ENCODE results near the gene DYRK1A. TPM values are rescaled to one million over a fixed set of nuclear protein-coding genes. Genes with fewer than 3 reads are reported as not detected.

The DYRK1A gene
- total RNA-seq, 2 donors from 2014 or later, result 53.0 to 68.3 TPM

DNA sequence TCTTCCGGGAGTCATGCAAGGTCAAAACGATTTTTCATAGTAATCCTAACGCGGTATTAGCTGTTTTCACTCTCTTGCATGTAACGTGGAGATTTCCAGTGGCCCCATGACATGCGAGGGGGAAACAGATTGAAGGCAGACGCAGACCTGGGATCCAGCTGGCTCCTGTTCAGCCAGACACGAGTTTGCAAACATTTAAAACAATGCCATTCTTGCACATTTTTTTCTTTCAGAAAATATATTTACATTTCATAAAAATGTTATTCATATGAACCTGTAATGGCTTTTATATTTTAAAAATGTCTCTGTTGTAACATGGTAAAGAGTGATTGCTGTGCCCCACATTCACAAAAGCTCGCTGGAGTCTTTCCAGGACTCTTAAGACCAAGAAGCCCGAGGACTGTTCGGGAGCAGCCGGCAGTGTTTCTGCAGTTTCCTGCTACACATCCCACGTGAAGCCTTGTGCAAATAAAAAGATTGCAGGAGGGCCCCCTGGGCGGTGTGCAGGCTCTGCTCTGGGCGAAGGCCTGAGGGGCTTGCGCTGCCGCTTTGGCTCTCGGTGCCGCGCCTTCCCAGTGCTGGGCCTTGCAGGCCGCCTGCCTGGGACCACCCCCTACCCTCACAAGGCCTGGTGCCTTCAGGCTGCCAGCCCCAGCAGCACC is 184.9 kb downstream of the DYRK1A start:
- no peak for DNase-seq
- peak in 1 of 2 donors; percentile 16 for ATAC-seq
- intact Hi-C loops (cut with DNase I), result no loop called here

DNA sequence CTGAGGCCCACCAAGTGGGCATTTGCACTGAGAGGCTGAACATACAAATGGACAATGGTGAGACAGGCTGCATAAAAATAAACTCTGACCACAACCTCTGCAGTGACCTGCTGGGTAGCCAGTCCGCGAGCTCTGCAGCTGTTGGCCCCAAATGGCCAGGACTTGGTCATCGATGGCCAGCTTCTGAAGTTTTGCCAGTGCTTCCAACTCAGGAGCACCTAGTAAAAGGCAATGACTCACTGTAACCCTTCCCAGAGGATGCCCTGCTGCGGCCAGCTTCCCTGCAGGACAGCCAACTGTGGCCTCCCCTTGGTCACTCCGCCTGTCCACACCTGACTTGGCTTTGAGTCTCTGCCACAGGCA is 185.4 kb downstream of the DYRK1A start:
- ATAC-seq, result peak; percentile 31 to 51
- intact Hi-C loops (cut with DNase I), result no loop called here
- DNase-seq, result no peak

DNA sequence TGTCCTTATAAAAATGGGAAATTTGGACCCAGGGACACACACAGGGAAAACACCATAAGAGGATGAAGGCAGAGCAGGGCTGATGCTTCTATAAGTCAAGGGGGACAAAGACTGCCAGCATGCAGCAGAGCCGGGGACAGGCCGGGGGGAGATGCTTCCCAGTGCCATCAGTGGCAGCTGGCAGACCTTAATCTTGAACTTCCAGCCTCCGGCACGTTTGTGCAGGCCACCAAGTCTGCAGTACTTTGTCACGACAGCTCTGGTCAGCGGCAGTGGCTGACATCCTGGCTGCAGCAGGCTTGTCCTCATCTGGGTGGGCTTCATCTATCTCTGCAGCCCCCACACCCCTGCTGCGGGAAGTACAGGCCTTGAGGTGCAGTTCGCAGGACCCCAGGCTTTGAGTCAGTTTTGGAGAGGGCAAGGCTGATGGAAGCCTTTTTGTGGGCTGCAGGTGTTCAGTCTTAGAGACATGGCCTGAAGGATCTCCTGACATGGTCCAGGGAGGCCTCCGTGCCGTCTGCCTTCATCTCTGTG is 186.0 kb downstream of the DYRK1A start:
- intact Hi-C loops (cut with DNase I), result no loop called here
- no peak for ATAC-seq

DNA sequence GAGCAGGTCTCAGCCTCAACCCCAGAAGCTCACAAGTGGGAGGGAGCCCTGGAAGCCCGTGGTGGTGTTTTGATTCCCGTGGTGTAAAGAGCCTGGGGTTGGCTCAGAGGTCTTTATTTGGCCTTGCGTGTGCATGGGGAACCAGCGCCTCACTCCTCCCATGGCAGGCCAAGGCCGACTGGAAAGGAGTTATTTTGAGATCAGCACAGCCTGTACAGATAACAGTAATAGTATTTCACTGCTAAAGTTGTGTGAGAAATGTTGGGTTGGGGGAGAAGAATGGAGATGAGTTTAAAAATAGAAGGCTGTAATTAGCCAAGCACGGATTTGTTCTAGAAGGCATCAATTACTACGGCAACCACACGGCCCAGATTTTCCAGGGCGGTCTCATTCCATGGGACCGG is 186.5 kb downstream of the DYRK1A start:
- intact Hi-C loops (cut with DNase I), result no loop called here
- ATAC-seq, result peak; percentile 71 to 80
- DNase-seq, result peak; percentile 56

More for the DNA sequence above, 186.0 kb downstream of the DYRK1A start:
- no peak for DNase-seq

DNA sequence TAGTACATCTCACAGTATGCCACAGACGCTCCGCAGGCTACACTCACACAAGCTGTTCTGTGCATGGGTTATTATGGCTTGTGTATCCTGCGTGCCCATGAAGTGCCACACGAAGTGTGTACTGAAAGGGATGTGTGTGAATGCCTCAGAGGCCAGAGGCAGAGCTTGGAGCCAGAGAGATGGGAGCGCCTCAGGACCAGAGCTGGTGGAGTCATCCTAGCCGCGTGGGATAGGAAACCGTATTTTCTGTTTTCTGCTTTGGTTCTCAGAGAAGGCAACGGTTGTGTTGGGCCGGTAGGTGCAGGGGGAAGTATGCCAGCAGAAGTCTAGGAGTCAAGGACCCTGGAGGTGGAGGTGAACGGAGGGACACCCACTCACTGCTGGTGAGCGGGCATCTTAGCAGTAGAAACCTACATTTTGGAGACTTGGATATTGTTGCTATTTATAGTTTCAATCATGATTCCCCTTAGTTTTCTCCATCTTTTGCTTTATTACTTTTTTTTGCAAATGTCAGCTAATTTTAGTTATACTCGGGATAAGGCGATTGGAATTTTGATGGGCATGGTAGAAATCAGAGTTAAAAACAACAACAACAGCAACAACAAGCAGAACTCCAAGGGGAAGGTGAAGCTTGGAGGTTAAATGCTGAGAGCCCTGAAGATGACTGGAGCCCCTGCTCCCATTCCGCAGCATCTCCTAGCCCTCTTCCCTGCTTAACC is 188.2 kb downstream of the DYRK1A start:
- intact Hi-C loops (cut with DNase I), result no loop called here
- no peak for DNase-seq
- no peak for ATAC-seq

DNA sequence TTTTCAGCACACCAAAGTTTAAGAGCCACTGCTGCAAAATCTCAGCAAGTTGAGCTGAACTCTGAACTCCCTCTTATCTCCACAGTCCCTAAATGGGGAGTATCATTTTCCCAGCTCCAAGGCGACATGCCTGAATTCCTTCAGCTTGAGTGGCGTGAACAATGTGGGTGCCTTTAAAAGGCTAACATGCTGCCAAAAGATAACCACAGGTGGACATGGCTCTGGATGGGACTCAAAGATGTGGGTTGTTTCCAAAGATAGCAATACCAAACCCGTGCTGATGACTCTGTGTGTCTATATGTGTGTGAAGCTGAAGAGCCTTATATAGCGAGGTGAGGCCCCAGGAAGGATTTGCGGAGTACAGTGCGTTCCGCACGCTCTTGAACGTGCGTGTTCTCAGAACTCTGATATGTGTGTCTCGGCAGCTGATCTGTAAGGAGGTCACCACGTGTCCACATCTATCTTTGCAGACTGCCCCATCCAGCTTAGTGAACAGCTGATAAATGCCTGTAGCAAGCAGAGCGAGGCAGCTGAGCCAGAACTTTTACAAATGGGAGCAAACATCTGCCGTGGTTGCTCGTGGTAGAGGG is 189.2 kb downstream of the DYRK1A start:
- intact Hi-C loops (cut with DNase I), result no loop called here
- peak; percentile 47 for DNase-seq
- ATAC-seq, result peak in 1 of 2 donors; percentile 72

DNA sequence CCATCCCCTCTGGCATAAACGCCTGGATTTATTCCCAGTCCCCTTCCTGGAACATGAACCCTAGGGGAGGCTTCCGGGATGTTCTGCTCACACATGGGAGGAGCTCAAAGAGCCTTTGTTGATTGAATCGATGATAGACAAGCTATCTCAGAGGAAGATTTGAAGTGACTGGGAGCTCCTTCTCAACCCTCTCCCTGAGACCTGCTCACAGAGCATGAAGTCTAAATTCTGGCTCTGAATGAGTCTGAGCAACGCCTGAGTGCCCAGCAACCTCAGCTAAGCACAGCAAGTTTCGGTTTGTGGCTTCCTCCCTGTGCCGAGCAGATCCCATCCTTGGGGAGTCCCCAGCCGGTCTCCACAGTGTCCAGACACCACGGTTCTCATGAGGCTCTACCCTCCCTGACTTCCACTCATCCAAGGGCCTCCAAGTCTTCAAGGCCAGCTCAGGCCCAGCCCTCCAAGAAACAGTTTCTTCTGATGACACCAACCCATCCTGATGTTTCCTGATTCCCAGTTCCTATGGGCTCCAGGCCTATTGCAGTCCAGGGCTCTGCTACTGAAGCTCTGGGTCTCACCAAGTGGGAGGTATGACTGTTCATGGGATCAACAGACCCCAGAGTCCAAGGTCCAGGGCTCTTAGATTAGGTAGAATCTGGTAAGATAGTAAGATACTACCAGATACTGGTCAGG is 190.8 kb downstream of the DYRK1A start:
- ATAC-seq (no peak), DNase-seq (no peak)
- intact Hi-C loops (cut with DNase I), result no loop called here

DNA sequence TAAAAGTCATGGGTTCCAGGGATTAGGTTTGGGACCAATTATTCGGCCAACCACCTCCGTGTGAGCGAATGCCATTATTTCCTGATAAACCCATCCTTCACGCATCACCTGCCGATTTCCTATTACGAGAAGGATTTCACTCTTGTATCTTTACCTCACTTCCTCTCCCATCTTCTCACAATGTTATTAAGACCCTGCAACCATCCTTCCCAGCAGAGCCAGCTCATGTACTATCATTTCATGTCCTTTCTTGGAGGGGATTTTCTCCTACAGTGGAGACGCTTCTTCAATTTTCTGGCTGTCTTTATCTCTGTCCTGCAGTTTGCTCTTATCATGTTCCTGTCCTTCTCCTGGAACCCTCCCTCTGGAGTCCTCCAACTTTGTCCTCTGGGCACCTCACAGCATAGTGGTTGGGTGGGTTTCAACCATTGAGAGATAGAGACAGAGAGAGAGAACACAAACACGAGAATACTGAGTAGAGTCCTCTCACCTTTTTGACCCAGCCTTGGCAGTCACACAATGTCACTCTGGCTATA is 192.2 kb downstream of the DYRK1A start:
- DNase-seq, result no peak
- no peak for ATAC-seq
- intact Hi-C loops (cut with DNase I), result no loop called here

DNA sequence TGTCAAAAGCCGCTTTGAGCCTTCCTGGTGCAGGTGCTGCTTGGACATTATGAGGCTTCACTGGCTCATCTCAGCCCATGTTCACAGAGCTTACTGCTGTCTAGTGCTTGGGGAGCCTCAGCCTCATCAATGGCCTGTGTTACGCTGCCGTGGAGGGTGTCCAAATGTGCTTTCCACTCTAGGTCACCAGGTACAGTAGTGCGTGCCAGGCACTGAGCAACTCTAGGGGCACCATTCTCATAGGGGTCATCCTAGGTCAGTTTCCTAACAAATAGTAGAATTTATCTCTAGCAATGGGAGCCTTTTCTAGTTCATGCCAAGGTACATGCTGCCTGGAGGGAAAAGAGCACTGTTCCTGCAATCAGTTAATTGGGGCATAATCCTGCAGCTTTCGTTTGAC is 193.8 kb downstream of the DYRK1A start:
- intact Hi-C loops (cut with DNase I), result no loop called here
- DNase-seq (no peak), ATAC-seq (no peak)

DNA sequence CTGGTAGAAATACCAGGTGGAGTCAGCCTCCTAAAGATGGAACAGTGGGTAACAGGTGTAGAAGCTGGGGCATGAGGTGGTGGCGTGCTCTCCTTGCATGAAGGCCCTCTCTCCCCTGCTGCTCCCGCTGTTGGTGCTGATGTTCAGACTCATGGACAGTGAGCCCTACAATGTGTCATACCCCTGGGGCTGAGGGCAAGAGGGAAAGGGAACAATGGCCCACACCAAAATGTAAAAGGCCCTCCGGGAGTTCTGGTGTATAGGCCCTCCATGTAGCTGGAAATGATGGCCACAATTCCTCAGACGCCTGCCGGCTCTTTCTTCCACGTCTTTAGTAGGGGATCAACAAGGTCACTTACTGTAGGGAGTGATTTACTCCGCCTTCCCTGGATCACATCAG is 194.9 kb downstream of the DYRK1A start:
- no peak for DNase-seq
- intact Hi-C loops (cut with DNase I), result no loop called here

DNA sequence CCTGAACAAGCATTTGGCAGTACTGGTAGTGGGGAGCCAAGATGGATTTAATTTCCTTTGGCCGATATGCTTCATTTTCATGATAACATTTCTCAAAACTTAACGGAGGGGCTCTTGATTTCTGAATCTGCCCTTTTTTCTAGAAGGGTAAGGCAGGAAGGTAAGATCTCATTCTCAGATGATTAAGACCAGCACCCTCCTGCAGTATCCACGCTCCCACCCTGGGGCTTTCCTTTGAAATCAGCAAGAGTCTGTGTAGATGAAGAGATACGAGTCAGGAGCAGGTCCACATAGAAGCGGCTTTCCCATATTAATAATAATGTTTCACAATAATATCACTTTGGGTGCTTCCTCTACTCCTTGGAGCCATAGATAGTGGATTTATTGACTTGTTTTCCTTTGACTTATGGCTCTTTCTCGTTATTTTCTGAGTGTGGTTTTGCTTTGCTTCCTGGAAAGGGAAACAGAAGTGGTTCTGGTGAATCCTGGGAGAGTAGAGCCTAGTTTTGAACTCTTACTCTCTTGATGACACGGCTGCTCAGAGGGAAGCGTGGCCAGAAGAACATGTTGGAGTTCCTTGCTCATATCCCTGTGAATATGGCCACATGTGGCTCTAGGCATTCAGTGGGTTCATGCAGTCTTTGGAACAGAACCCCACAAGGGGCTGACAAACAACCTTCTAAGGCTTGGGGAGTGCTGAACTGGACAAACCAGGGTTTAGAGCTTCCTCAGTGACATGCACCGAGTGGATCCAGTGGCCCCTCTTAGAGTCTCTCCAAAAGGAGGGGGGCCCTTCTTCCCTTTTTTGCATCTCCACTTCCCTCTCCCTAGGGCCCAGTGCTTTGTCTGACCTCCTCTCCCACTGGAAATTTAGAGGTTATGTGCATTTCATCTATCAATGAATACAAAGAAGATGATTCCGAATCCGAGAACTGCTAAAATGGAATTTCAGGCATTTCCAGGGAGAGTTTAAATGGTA is 195.7 kb downstream of the DYRK1A start:
- intact Hi-C loops (cut with DNase I), result no loop called here
- ATAC-seq (no peak), DNase-seq (no peak)

More for the DNA sequence above, 194.9 kb downstream of the DYRK1A start:
- ATAC-seq, result no peak

DNA sequence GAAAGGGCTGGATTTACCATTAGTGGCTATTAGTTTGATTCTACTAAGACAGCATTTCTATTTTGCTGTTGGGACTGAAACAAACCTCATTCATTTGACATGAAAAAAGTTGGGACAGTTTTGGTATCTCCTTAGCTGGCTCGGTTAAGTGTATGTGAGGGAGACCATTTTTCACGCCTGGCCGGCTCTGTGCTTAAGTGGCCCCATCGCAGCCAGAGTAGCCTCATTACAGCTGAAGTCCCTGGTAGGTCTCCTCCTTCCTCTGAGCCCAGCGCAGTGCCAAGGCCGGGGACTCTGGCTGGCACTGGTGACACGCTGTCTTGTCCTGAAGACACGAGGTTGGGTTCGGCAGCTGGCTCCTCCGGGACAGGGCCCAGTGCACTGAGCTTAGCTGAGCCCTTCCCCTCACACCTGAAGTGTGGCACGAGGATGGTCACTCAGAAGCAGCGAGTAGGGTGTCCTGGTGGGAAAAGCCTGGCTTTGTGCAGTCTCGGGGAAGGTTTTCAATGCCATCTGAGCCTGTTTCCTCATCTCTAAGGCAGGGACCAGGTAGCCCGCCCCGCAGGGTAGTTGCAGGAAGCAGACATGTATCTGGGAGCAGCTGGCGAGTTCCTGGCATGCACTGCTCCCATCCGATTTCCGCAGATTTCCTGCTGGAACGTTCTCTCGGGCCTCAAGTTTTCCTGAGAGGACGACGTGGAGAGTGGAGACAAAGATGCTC is 196.5 kb downstream of the DYRK1A start:
- DNase-seq, result peak; percentile 44
- intact Hi-C loops (cut with DNase I), result no loop called here

DNA sequence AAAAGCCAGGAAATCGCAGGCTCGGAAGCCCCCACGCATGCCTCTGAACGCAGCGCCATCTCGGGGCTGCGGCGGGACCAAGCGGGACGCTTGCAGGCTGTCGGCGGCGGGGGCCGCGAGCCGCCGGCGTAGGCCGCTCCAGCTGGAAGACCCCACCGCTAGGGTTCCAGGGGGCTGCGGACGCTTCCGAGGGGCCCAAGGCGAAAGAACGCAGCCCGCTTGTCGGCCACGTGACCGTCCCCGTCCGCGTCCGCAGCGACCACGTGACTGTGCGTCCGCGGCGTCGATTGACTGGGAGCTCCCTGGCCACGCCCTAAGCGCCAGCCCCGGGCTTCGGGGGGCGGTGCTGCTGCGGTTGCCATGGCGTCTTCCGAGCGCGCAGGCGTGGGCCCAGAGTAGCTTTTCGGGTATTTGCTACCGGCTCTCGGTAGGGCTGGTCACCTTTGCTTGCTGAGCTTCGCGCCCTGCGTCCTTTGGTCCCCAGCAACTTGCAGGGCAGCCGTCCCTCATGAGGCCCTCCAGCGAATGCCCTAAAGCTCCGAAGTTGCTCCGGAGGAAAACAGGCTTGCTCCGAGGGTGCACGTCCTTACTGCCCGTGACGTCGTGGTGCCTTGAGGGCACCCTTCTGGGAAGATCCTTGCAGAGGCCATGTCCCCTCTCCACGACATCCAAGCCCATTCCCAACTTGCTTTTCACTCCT is 197.2 kb downstream of the DYRK1A start:
- ATAC-seq, result peak; percentile 96 to 97
- intact Hi-C loops (cut with DNase I), result loop anchor here in 1 of 2 donors (2.0 kb wide), 1 partner anchor 197 kb away; the partner anchor contains the start of gene DYRK1A
- peak; percentile 96 for DNase-seq

More for the DNA sequence above, 196.5 kb downstream of the DYRK1A start:
- peak; percentile 1 to 11 for ATAC-seq

DNA sequence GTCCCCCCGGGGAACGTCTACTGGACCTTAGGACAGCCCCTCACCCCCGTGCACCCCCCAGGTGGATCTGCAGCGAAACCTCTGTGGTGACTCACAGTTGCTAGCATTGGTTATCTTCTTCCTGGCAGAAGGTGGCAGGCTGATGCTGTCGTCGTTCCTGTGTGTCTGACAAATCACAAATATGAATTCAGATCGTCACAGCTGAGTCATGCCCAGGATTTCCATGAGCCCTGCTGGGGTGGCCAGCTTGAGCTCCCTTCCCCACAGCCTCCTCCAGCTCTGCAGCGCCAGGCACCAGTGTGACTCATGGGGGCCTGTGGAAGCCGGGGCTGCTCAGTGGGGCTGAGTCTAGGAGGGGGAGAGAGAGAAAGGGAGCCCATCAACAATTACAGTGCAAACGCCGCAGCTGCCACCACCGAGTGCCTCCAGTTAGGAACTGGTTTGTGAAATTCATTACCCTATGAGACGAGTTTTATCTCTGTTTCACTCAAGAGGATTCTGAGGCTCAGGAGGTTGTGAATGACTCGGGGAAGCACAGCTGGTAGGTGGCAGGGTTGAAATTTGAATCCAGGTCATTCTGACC is 197.9 kb downstream of the DYRK1A start:
- DNase-seq (peak; percentile 90), ATAC-seq (peak; percentile 69 to 91)
- intact Hi-C loops (cut with DNase I), result loop anchor here in 1 of 2 donors (2.0 kb wide), 1 partner anchor 198 kb away; the partner anchor contains the start of gene DYRK1A

DNA sequence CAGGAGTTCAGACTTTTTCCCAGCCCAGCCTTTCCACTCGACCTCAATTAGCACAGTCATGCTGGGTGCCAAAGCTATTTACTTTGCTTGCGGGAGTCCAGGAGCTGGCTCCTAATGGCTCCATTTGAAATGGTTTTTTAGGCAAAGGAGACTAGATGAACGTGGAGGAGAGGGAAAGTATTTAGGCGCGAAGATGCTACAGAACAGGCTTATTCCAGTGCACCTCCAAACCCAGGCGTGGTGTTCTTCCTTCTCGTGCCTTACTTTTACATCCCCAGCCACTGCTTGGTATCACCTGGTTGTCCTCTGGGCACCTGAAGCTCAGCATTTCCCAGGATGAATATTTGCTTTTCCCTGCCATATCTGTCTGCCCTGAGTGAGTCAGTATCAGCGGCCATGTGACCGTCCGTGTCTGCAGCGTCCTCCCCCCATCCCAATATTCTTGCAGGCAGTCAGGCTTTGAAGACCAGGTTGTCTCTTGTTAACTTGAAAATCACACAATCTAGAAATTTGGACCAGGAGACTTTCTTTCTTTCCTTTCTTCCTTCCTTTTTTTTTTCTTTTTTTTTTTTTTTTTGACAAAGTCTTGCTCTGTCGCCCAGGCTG is 198.5 kb downstream of the DYRK1A start:
- intact Hi-C loops (cut with DNase I), result loop anchor here in 1 of 2 donors (2.0 kb wide), 1 partner anchor 198 kb away; the partner anchor contains the start of gene DYRK1A
- ATAC-seq, result no peak
- no peak for DNase-seq
